ENCODE measurements around the gene ZNRF1.
"Not testable (repeated sequence)": the region's sequence is repeated elsewhere in the genome, so short reads cannot be mapped to it uniquely, and the experiment has no call there.

ZNRF1 gene

GRCh38 chr16:75003931-75004330 lies 5.1 kb downstream of the ZNRF1 start:
- no peak for DNase-seq

DNA sequence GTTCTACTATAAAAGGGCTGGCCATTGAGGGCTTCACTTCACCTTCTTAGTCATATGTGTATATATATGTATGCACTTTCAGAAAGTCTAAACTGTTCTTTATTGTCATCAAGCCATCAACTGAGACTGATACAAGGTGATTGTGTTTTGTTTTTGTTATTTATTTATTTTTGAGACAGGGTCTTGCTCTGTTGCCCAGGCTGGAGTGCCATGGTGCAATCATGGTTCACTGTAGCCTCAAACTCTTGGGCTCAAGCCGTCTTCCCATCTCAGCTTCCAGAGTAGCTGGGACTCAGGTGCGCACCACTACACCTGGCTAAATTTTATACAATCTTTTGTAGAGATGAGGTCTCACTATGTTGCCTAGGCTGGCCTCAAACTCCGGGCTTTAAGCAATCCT lies 5.6 kb downstream of the ZNRF1 start:
- DNase-seq = no peak

GRCh38 chr16:75005697-75006096 lies 6.9 kb downstream of the ZNRF1 start:
- DNase-seq = no peak

DNA sequence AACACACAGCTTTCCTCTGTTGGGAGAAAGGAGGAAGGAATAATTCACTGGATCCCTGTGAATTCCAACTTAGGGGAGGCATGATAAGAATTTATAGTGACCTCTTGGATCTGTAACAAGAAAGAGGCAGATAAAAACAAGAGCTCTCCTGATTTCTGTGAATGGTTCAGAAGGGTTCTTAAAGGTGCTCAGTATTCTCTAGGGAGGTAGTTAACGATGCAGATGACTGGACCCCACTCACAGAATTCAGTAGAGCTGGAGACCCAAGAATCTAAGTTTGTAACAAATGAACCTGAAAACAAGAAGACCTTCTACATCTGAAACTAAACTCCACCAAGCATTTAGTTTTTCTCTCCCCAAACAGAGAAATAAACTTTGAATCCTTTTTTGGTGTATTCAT lies 8.6 kb downstream of the ZNRF1 start:
- DNase-seq = no peak

DNA sequence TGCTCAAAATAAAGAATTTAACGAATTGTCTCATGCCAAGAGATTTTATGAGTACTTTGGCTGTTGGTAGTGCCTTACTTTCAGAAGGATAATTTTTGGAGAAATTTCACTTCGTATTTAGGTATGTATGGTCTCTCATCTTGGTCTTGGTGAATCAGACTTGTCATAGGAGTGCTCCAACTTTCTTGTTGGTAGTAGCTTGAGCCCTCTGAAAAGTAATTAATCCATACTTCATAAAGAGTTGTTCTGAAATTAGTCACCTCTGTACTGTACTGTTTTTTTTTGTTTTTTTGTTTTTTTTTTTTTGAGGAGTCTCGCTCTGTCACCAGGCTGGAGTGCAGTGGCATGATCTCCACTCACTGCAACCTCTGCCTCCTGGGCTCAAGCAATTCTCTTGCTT lies 11.6 kb downstream of the ZNRF1 start:
- peak; percentile 34 for DNase-seq

GRCh38 chr16:75011634-75012307 lies 12.9 kb downstream of the ZNRF1 start:
- peak; percentile 79 for DNase-seq

- no peak for DNase-seq
These were observed 13.7 kb downstream of the ZNRF1 start for GRCh38 chr16:75012380-75013081.

- not testable (repeated sequence) for DNase-seq
These were observed 14.3 kb downstream of the ZNRF1 start for GRCh38 chr16:75013123-75013522.

GRCh38 chr16:75014318-75014717 lies 15.5 kb downstream of the ZNRF1 start:
- no peak for DNase-seq

DNA sequence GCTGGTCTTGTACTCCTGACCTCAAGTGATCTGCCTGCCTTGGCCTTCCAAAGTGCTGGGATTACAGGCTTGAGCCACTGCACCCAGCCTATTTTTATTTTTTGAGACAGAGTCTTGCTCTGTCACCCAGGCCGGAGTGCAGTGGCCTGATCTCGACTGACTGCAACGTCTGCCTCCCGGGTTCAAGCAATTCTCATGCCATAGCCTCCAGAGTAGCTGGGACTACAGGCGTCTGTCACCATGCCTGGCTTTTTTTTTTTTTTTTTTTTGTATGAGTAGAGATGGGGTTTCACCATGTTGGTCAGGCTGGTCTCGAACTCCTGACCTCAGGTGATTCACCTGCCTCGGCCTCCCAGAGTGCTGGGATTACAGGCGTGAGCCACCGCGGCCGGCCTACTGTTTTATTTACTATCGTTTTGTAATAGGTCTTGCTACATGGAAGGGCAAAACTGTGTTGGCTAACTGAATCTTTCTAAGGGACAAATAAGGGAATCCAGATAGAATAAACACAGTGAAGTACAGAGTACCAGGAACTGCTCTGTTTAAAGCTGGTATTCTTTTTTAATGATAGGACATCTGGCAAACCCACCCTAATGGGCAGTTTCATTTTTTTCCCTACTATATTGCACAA lies 17.7 kb downstream of the ZNRF1 start:
- DNase-seq = not testable (repeated sequence)

DNA sequence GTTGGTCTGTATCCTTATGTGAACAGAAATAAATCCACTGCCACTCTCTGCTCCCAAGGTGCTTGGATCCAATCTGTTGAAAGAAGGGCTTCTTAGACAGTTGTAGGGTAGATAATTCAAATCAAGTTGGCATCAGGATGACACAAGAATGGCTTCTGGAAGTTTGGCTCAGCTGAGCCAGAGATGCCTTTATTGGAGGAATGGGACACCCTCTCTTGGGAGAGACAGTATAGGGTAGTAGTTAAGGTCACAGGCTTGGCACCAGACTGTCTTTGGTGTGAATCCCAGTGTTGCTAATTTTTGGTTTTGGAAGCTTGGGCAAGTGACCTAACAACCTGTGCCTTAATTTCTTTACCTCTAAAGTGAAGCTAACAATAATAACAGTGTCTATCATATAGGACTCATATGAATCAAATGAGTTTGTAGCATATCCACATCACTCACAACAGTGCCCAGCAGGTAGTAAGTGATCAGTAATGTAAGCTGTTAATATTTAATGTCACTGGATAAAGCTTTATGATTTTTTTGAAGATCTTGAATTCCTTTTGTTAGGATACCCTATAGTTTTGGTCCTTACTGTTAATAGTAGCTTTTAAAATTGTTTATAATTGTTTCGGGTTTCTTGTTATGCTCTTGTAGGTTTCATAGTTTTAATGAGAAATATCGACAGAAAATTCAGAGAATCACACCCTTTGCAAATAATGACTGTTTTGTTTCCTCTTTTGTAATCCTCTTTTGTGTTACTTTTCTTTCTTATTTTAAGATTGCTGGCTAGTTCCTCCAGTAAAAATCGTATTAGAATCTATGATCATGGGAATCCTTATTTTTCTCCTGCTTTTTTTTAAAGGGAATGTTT lies 19.1 kb downstream of the ZNRF1 start:
- no peak for DNase-seq

GRCh38 chr16:75019007-75019406 lies 20.2 kb downstream of the ZNRF1 start:
- DNase-seq = peak; percentile 27

GRCh38 chr16:75019586-75019985 lies 20.8 kb downstream of the ZNRF1 start:
- no peak for DNase-seq

DNA sequence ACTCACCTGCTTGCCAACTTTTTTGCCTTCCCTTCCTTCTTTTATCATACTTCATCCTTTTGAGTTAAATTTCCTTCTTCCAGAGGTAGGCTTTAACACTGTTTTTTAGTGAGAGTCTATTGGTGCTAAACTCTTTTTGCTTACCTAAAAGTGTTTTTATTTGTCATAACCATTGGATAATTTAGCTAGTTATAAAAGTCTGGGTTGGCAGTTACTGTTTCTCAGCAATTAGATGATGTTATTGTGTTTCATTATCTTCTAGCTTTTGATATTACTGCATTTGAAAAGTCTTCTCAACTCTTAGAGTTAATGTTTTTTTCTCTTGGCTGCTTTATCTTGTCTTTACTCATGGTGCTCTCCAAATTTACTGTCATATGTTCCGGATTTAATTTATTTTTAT lies 22.6 kb downstream of the ZNRF1 start:
- no peak for DNase-seq

GRCh38 chr16:75022567-75022966 lies 23.7 kb downstream of the ZNRF1 start:
- no peak for DNase-seq

- no peak for DNase-seq
These were observed 24.2 kb downstream of the ZNRF1 start for GRCh38 chr16:75023009-75023408.

GRCh38 chr16:75024182-75024581 lies 25.4 kb downstream of the ZNRF1 start:
- DNase-seq = no peak

- DNase-seq = no peak
These were observed 25.8 kb downstream of the ZNRF1 start for GRCh38 chr16:75024594-75024993.

DNA sequence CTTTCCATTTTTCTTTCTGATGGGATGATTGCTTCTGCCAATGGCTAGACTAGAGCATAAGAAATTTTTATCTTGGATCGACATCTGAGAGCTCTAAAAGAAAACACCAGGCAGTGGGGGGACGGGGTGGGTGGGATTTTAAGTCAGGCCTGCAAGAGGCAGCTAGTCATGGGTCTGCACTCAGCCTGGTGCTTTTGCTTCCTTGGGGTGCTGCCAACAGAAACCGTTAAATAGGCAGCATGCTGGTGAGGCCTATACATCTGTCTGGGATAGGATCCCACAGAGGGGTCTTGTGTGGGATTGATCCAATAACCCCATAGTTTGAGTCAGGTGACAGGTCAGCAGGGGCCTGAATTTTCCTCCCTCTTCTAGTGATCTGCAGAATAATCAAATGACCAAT lies 26.9 kb downstream of the ZNRF1 start:
- DNase-seq = no peak

GRCh38 chr16:75026239-75026891 lies 27.5 kb downstream of the ZNRF1 start:
- not testable (repeated sequence) for DNase-seq

DNA sequence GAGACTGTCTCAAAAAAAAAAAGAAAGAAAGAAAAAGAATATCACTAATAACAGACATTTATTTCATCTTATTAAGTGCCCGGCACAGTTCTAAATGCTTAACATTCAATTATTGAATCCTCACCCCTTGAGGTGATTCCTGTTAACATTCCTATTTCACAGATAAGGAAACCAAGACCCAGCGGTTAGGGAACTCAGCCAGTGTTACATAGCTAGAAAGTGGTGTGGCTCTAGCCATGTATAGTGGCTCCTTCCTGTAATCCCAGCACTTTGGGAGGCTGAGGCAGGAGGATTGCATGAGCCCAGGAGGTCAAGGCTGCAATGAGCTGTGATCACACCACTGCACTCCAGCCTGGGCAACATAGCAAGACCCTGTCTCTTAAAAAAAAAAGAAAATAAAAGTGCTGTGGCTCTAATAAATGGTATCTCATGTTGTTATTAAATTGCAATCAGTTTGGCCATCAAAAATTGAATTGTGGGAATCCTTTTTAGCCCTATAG lies 28.1 kb downstream of the ZNRF1 start:
- DNase-seq = no peak

DNA sequence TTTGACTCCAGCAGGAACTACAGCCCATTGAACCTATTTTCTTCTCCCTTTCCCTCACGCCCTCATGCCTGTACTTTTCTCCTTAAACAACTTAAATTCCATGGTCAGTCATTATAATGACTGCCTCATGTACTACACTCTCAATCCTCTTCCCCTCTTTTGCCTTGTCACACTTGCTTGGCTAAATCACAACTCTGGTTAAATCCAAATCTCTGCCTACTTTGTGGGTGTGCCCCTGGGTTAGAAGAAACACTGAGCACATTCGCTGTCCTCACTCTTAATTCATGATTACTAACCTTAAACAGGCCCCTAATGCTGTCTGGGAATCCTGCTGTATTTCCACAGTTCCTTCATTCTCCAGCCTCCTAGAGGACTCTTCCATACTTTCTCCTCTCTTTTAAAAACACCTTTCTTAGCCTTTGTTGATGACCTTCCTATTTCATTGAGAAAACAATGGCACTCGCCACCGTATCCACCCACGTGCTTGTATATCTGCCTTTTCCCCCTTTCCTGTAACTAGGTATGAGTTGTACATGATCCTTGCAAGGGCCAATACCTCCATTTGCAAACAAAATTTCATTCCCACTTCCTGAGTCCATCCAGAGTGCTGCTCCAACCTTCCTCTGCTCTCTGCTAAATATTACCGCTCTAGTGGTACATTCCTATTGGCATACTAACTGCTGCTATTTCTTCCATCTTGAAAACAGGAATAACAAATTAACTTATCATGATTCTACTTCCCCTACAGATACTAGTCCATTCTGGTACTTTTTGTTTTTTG lies 28.9 kb downstream of the ZNRF1 start:
- DNase-seq = no peak
